HFFc6 (cell line): ENCODE results near the gene SPOCK1. TPM values are rescaled to one million over a fixed set of nuclear protein-coding genes. Genes with fewer than 3 reads are reported as not detected.
"Not testable (repeated sequence)": the region's sequence is repeated elsewhere in the genome, so short reads cannot be mapped to it uniquely, and the experiment has no call there.

Experiments
- DNase-seq: peaks from one replicate; pipeline ENCODE4 v3.0.0-alpha.2; 2018
- H3K27ac Mint-ChIP-seq: 2 replicates; pipeline ENCODE4 v1.8.0; 2020; ENCODE audit warnings: mild to moderate bottlenecking, mixed read lengths
- H3K27me3 Mint-ChIP-seq: 2 replicates; pipeline ENCODE4 v1.8.0; 2021; ENCODE audit warnings: mild to moderate bottlenecking, moderate library complexity, mixed read lengths; ENCODE audit not compliant: insufficient read depth
- H3K36me3 Mint-ChIP-seq: 2 replicates; pipeline ENCODE4 v1.8.0; 2021; ENCODE audit warnings: low read depth, mixed read lengths
- H3K4me1 Mint-ChIP-seq: 2 replicates; pipeline ENCODE4 v1.8.0; 2020; ENCODE audit warnings: low read depth, mixed read lengths
- H3K4me3 Mint-ChIP-seq: 2 replicates; pipeline ENCODE4 v1.8.0; 2020; ENCODE audit warnings: mild to moderate bottlenecking, moderate library complexity, mixed read lengths
- H3K9me3 Mint-ChIP-seq: 2 replicates; pipeline ENCODE4 v1.8.0; 2020; ENCODE audit warnings: mild to moderate bottlenecking, mixed read lengths
- total RNA-seq, 6 experiments: library from RNA; stranded (reverse); fragmentation: NEBNext Ultra II Directional; extraction: Animal tissue kit (Norgen Biotek cat#: 25700); gene quantifications; 2 replicates in 1 of 6; 3 replicates in 5 of 6; pipeline ENCODE4 v1.2.3, GENCODE V29; 2021
- TF ChIP-seq, protein P1 (sequence below): fragments of 200-600 bp; sonication (generic); IDR thresholded peaks from 2 replicates; pipeline ENCODE4 v1.5.0; 2021; ENCODE audit warnings: antibody characterized with exemption, mild to moderate bottlenecking

Gene SPOCK1
- total RNA-seq, 6 experiments from 2014 or later, result 111 to 170 (median 125) TPM

DNA sequence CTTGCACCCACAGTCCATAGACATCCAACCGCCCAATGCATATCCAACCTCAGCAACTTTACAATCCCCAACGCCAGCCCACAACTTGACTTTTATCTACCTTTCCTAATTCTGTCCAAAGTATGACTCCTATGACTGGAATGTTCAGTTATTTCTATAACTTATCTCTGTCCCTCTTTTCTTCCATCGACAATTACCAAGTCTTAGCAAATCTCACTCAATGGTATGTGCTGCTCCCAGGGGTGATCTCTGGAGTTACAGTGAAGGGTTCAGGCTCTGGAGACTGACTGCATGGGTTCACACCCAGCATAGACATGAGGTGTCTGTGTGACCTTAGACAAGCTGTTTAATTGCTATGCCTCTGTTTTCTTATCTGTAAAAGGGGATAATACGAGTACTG is 106.9 kb downstream of the SPOCK1 start:
- H3K27me3 Mint-ChIP-seq, result peaks cover 1% of the 10 kb centered on the region; the same call in 1 of the 2 replicates
- no peak for DNase-seq

DNA sequence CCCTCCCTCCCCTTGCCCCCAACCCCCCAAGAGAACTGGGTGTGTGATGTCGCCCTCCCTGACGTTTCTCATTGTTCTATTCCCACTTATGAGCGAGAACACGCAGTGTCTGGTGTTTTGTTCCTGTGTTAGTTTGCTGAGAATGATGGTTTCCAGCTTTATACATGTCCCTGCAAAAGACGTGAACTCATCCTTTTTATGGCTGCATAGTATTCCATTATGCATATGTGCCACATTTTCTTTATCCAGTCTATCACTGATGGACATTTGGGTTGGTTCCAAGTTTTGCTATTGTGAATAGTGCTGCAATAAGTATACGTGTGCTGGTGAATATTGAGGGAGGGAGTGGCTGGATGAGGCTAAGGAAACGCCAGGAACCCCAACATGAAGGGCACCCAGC is 108.1 kb downstream of the SPOCK1 start:
- Mint-ChIP-seq H3K36me3 (peaks cover 14% of the 10 kb centered on the region), H3K4me1 (peaks cover 20% of the 10 kb centered on the region)
- not testable (repeated sequence) for H3K27me3 Mint-ChIP-seq, H3K27ac Mint-ChIP-seq, H3K4me3 Mint-ChIP-seq, H3K9me3 Mint-ChIP-seq, DNase-seq

More for the DNA sequence above, 106.9 kb downstream of the SPOCK1 start:
- no peak overlapping the region for H3K4me3 Mint-ChIP-seq
- H3K27ac Mint-ChIP-seq, result no peak overlapping the region
- peaks cover 8% of the 10 kb centered on the region; the same call in 1 of the 2 replicates for H3K36me3 Mint-ChIP-seq
- peaks cover 20% of the 10 kb centered on the region for H3K4me1 Mint-ChIP-seq
- TF ChIP-seq, protein P1, sequence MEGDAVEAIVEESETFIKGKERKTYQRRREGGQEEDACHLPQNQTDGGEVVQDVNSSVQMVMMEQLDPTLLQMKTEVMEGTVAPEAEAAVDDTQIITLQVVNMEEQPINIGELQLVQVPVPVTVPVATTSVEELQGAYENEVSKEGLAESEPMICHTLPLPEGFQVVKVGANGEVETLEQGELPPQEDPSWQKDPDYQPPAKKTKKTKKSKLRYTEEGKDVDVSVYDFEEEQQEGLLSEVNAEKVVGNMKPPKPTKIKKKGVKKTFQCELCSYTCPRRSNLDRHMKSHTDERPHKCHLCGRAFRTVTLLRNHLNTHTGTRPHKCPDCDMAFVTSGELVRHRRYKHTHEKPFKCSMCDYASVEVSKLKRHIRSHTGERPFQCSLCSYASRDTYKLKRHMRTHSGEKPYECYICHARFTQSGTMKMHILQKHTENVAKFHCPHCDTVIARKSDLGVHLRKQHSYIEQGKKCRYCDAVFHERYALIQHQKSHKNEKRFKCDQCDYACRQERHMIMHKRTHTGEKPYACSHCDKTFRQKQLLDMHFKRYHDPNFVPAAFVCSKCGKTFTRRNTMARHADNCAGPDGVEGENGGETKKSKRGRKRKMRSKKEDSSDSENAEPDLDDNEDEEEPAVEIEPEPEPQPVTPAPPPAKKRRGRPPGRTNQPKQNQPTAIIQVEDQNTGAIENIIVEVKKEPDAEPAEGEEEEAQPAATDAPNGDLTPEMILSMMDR, result no peak
- no peaks in the 10 kb centered on the region for H3K9me3 Mint-ChIP-seq

DNA sequence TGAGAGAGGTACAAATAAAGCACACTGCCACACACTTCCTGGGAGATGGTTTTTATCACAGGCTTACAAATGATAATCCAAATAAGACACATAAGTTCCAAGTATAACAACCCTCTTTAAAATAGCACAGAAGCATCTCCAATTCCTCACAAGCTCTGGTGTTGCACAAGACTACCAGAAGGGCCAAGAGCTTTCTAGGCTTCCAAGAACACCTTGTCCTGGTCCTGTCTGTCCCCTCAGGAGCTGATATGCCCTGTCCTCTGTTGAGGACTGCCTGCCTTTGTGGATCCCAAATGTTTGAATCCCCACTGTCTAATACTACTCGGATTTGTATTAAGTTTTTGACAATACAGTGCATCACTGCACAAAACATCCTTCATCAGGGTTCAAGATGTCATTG is 110.1 kb downstream of the SPOCK1 start:
- no peak overlapping the region for H3K27ac Mint-ChIP-seq
- peaks cover 9% of the 10 kb centered on the region for H3K4me1 Mint-ChIP-seq
- no peaks in the 10 kb centered on the region for H3K9me3 Mint-ChIP-seq
- no peak overlapping the region for H3K4me3 Mint-ChIP-seq
- TF ChIP-seq, protein P1, result no peak
- no peak for DNase-seq
- H3K36me3 Mint-ChIP-seq, result peaks cover 21% of the 10 kb centered on the region
- peaks cover 1% of the 10 kb centered on the region; the same call in 1 of the 2 replicates for H3K27me3 Mint-ChIP-seq

DNA sequence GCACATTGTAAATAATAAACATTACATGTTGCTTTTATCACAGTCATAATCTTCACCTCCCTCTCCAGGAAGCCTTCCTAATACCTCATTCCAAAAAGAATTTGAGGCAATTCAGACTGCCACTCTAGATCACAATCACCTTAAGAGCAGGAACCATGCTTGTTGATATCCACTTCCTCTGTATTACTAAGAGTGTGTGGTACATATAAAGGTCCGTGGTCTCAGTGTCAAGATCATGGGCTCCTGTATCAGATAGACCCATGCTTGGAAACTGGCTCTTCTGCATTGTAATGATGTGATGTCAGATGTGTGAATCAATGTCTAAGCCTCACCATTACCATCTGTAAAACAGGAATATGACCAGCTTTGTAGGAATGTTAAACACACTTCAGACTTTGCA is 114.1 kb downstream of the SPOCK1 start:
- DNase-seq, result no peak
- Mint-ChIP-seq H3K9me3 (peaks cover 27% of the 10 kb centered on the region), H3K4me3 (no peak overlapping the region), H3K36me3 (peaks cover 39% of the 10 kb centered on the region), H3K27me3 (peaks cover 1% of the 10 kb centered on the region; the same call in 1 of the 2 replicates), H3K27ac (no peak overlapping the region), H3K4me1 (no peaks in the 10 kb centered on the region)
- TF ChIP-seq, protein P1, result no peak

DNA sequence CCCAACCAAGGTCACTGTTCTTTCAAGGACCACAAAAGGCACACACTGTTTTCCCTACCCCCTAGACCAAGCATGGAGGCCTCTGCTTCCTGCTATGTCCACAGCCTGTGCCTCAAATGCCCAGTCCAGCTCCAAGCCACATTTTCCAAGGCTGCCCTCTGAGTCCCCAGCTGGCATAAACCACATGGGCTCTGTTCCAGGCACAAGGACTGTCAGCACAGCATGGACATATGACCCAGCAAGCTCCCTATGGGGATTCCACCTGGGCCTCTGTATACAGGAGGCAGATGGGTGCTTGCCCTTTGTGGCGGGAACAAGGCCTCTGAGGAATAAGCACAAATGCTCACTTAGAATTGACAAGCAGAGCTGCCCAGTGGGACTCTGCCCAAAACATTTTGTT is 115.2 kb downstream of the SPOCK1 start:
- TF ChIP-seq, protein P1, result no peak
- peaks cover 27% of the 10 kb centered on the region for H3K9me3 Mint-ChIP-seq
- H3K4me1 Mint-ChIP-seq, result no peaks in the 10 kb centered on the region
- DNase-seq, result no peak
- H3K4me3 Mint-ChIP-seq, result no peak overlapping the region
- no peak overlapping the region for H3K27ac Mint-ChIP-seq
- peaks cover 39% of the 10 kb centered on the region for H3K36me3 Mint-ChIP-seq
- H3K27me3 Mint-ChIP-seq, result no peaks in the 10 kb centered on the region

DNA sequence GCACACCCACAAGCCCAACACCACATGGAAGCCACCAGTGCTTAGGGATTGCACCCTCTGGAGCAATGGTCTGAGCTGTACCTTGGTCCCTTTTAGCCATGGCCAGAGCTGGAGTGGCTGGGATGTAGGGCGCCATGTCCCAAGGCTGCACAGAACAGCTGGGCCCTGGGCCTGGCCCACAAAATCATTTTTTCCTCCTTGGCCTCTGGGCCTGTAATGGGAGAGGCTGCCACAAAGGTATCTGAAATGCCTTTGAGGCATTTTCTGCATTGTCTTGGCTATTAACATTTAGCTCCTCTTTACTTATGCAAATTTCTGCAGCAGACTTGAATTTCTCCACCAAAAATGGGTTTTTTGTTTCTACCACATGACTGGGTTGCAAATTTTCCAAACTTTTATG is 117.6 kb downstream of the SPOCK1 start:
- no peaks in the 10 kb centered on the region for H3K4me1 Mint-ChIP-seq
- no peaks in the 10 kb centered on the region for H3K27me3 Mint-ChIP-seq
- peaks cover 37% of the 10 kb centered on the region for H3K36me3 Mint-ChIP-seq
- no peak for DNase-seq
- H3K27ac Mint-ChIP-seq, result no peak overlapping the region
- H3K4me3 Mint-ChIP-seq, result no peak overlapping the region
- TF ChIP-seq, protein P1, result no peak
- H3K9me3 Mint-ChIP-seq, result peaks cover 27% of the 10 kb centered on the region
